ENCODE measurements around the gene KLHL25.
"Not testable (repeated sequence)": the region's sequence is repeated elsewhere in the genome, so short reads cannot be mapped to it uniquely, and the experiment has no call there.

KLHL25 gene

DNA sequence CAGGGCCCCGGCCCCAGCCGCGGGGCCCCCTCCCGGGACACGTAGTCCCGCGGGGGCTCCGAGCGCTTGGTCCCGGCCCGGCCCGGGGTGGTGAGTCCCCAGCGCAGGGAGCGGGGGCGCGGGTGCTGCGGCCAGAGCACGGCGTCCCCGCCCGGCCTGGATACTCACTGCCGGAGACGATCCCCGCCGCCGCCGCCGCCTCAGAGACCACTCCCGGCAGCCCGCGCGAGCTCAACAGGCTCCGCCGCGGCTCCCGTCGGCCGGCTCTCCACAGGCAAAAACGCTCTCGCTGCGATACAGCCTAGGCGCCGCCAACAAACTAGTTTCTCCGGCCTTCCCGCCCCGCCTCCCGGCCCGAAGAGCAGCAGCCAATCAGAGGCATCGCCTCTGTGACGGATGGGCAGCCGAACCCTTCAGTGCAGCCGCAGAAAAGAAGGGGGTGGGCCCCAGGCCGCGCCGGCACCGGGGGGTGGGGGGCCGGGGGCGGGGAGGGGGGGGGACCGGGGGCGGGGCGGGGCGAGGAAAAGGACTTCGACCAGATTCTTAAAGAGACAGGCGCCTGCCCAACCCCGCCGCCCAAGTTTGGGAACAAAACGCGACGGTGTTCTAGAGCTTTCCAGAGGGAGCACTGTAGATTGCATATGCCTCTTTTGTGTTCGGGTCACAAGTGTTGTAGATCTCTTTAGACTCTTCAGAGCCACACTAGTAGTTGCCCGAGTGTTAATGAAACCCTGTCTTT lies at the start of gene KLHL25:
Gene KLHL25 (minus strand): TSS at position 328 of the 739 bp plus-strand sequence. CDS start 25,115 bp downstream, outside the sequence.
- peak; percentile 90 to 91 for DNase-seq

GRCh38 chr15:85840802-85841152 lies 46.1 kb upstream of the KLHL25 start:
- DNase-seq, result no peak

DNA sequence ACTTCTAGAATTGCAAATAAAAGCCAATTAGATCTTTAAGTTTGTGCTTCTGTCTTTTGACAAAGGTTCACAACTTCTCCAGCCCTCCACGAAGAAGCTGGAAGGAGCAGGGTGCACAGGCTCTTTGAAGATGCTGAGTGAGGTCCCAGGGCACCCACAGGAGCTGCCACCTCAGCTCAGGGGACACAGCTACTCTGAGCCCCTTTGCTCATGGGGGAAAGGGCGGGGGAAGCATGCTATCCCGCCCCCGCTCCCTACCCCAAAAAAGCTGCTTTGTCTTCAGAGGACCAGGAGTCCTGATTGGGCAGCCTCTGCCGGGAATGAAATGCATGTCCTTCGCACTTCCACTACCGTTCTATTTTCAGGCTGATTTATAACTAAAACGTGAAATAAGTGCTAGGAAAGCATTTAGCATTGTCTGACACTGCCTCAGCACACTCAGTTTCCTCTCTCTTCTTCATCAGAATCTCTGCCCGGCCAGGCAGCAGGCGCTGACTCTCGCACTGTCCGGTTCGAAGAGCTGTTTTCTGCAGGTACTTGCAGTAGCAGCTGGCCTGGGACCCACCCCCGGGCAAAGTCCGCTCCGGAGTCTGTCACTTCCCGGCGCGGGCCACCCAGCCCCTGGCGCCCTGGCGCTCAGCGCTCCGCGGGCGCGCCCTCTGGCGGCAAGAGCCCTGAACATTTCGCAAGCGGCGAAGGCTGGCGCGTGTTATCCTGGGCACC lies 45.5 kb upstream of the KLHL25 start:
- peak; percentile 84 to 87 for DNase-seq

DNA sequence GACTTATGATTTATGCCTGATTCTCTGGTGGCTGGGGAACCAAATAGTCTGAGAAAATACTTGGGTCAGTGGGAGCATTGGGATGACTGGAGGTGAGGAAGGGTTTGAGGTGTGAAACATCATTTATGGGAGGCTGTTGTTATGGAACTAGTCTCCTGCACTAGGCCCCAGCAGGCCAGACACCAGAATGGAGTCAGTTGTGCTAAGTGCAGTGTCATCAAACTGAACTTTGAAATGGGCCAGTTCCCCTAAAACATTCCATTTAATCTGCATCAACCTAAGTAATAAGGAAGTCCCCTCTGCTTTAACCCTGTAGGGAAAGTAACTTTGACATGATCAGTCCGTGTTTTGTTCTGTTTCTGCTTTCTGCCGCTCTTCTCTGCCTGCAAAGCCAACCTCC lies 44.9 kb upstream of the KLHL25 start:
- no peak for DNase-seq

DNA sequence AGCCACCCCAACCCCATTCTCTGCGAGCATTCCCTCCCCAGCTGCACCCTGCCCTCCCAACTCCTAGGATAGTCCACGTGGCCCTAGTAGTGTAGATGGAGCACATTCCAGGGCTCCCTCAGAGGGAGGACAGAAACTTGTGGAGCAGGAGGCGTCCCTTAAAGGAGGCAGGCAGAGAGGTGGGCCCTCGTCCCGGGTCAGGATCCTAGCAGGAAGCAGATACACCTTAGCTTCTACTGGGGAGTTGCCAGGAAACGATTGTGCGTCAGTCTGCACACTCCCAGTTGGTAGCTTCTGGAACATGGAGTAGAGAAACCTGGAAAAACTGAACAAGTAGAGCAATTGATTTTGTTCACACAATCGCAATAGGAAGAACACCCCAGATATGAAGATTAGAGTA lies 43.9 kb upstream of the KLHL25 start:
- DNase-seq, result no peak

DNA sequence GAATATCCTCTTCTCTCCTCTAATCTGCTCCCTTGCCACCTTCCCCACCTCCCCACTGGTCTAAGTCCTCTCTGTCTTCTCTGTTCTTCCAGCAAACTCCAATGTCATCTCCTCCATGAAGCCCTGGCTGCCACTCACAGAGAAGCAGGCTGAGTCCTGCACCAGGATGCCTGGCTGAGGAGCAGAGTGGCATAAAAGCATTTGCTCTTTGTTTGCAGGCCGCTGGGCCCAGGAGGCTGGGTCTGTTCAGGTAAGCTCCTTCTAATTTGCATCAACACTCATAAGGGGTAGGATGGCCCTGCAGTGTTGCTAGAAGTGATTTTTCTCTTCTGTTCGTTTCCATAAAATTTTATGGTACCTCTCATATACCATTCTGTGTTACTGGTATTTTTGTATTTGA lies 43.2 kb upstream of the KLHL25 start:
- no peak for DNase-seq

DNA sequence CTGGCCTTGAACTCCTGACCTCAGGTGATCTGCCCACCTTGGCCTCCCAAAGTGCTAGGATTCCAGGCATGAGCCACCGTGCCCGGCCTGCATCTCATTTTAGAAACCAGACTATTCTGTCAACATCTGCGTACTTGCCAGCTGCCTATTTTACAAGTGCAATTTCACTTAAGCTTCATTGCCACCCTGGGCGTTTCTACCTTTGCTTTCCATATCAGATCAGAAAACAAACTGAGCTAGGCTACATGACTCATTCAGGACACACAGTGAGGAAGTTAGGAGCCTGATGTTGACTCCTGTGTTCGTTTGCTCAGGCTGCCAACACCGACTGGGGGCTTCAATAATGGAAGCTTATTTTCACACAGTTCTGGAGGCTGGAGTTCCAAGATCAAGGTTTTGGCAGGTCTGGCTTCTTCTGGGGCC lies 42.3 kb upstream of the KLHL25 start:
- no peak for DNase-seq

- no peak for DNase-seq
Observed at GRCh38 chr15:85834651-85835050, 39.9 kb upstream of the KLHL25 start.

GRCh38 chr15:85832394-85832793 lies 37.7 kb upstream of the KLHL25 start:
- no peak for DNase-seq

- DNase-seq, result peak; percentile 42 to 54
Observed at GRCh38 chr15:85831415-85832113, 36.8 kb upstream of the KLHL25 start.

DNA sequence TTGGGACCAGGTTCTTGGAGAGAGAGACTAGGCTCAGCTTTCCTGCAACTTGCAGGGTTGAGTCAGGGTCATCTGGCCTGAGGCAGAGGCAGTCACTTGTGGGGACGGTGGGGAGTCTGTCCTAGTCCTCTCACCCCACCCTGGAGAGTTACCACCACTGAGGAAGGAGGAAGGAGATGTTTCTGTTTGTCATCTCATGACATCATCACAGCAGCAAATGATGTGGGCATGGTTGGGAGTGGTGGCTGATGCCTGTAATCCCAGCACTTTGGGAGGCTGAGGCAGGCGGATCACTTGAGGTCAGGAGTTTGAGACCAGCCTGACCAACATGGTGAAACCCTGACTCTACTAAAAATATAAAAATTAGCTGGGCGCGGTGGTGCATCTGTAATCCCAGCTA lies 35.0 kb upstream of the KLHL25 start:
- not testable (repeated sequence) for DNase-seq

DNA sequence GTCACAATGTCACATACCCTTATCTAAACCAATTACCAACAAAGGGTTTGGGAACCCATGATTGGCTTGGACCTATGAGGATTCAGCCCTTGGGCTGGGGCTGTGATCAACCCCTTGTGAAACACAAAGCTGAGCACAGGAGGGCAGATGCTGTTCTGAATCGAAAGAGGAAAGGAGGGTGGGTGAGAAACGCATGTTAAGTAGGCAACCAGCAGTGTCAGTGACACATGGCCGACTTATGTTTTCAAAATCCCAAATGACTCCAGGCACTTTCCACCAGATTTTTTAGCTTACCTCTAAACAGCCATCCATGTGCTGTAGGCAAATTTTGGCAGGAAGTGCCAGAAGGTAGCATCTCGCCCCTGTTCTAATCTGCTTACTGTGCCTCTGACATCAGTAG lies 34.1 kb upstream of the KLHL25 start:
- DNase-seq, result no peak

- no peak for DNase-seq
Observed at GRCh38 chr15:85828126-85828525, 33.4 kb upstream of the KLHL25 start.

DNA sequence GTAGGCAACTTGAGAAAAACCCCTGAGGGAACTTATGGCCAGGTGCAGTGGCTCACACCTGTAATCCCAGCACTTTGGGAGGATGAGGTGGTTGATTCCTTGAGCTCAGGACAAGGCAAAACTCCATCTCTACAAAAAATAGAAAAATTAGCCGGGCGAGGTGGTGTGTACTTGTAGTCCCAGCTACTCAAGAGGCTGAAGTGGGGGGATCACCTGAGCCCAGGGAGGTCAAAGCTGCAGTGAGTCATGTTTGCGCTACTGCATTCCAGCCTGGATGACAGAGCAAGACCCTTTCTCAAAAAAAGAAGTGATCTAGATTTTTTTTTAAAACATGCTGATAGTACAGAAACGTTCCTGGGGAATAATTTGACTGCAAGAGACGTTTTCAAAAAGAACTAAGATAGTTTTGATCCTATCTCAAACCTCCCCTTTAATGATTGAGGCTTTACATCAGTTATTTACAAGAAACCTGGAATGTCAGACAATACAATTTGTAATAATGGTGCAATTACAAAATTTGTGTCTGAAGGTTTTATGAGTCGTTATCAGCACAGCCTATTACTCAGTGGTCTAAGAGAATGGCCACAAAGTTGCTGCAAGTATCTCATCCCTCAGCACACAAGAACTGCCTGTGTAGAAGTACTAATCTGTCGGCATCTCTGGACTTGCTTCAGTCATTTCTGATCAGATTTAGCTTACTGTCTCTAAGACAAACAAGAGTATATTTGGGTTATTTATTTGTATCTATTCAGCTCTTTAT lies 32.2 kb upstream of the KLHL25 start:
- no peak for DNase-seq

DNA sequence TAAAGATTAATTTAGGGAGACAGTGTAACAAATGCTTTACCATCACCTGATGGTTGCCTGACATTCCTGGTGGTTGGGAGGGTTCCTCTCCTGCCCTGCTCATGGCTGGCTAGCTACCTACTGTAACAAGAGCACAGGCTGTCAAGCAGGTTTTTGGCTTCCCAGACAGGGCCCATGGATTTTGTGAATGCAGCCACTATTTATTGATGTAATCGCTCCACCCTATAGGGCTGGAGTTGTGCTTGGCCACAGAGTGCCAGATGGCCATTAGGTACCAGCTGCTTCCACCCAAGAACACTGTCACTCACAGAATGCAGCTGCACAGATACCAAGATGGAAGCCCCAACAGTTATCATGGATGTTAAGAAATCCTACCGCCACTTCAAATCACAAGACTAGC lies 31.0 kb upstream of the KLHL25 start:
- no peak for DNase-seq

DNA sequence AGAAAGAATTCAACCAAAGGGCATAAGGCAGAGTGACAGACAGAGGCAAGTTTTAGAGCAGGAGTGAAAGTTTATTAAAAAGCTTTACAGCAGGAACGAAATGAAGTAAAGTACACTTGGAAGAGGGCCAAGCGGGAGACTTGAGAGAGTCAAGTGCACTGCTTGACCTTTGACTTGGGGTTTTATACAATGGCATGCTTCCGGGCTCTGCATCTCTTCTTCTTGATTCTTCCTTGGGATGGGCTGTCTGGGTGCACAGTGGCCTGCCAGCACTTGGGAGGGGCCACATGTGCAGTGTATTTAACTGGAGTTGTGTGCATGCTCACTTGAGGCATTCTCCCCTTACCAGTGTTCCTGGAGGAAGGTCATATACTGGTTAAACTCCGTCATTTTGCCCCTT lies 30.4 kb upstream of the KLHL25 start:
- no peak for DNase-seq

DNA sequence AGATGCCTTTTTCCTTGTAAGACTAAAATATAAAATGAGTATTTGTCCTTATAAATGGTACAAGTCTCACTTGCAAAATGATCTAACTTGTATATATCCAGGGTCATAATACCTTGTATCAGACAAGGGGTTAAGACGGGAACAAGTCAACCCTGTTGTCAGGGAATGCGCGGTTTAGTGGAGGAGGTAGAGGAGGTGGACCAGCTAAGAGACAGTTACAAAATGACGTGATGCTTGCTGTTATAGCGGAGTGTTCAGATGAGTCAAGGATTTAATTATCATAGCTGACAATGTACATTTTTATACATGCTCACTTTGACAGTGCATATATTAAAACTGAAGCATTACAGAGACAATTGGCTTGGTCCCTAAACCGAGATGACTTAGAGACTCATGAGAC lies 26.8 kb upstream of the KLHL25 start:
- DNase-seq, result no peak

DNA sequence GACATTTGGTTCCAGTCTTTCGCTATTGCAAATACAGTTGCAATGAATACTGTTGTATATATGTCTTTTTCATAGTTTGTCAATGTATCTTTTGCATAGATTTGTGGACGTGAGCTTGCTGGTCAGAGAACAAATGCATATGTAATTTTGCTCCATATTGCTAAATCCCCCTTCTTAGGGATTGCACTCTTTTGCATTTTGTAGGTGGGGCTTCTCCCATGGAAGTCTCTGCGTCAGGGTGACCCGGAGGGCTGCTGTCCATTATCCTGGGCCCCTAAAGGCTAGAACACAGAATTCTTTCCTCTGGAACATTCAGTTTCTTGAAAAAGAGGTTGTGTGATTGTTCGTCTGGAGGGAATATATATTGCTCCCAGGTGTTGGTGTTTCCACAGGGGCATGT lies 25.2 kb upstream of the KLHL25 start:
- DNase-seq, result no peak

DNA sequence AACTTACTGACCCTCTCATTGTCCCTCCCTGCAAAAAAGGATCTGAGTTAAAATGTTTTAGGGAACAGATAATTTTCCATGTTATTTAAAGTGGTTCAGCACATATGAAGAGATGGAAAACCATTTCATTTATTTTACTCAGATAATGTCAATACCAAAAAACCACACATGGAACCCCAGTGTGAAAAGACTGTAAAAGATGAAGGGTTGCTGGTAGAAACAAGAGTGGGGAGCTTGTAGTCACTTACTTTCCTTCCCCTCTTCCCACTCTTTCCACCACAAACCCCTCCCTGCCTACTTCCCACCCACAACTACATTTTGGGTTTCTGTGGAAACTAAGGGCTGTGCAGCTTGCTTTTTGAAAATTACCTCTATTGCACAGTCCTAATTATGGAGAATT lies 18.5 kb upstream of the KLHL25 start:
- DNase-seq, result no peak

DNA sequence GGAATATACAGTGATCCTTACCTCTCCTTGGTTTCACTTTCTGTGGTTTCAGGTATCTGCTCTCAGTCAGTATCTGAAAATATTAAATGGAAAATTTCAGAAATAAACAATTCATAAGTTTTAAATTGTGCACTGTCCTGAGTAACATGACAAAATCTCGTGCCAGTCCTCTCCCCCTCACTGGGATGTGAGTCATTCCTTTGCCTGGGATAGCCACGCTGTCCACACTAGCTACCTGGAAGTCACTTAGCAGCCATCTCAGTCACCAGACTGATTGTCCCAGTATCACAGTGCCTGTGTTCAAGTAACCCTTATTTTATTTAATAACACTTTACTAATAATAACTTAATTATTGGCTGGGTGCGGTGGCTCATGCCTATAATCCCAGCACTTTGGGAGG lies 15.3 kb upstream of the KLHL25 start:
- DNase-seq, result no peak

DNA sequence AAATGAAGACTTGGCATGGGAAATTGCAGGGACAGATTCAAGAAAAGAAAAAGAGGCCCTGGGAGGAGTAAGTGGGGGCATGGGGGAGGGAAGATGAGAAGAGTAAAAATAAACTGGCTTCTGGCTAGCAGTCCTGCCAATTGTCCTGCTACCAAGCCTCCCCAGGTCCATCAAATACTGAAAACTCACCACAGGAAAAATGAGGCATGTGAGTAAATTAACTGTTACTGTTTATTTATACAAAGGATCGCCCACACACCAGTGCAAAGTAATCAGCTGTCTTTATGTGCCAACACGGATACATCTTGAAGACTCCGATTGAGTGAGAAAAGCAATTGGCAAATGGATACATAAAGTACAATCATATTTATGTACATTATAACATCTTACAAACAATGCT lies 10.7 kb upstream of the KLHL25 start:
- DNase-seq, result no peak

DNA sequence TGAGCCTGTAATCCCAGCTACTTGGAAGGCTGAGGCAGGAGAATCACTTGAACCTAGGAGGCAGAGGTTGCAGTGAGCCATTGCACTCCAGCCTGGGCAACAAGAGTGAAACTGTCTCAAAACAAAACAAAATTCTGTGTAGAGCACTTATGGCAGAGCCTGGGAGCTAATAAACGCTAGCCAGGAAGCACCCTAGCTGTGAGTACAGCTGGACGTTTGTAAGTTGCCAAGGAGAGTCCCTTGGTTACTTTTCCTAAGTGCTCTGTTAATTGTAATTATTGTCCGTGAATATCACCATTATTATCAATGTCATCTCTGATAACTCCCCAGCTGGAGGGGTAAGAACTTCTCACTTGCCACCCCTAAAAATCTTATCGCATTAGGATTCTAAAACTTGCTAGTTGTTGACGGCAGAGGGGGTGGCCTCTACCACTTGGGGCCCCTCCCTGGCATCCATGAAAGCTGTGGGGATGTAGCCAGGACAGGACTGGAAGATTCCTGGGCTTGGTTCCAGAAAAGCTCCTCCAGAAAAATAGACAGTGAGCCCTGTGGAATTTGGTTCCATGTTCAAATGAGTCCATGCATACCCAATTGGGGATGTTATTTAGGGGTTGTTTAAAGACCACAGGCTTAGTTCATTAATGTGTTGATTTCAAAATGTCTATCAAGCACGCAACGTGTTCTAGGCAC lies 9.9 kb upstream of the KLHL25 start:
- DNase-seq, result no peak

DNA sequence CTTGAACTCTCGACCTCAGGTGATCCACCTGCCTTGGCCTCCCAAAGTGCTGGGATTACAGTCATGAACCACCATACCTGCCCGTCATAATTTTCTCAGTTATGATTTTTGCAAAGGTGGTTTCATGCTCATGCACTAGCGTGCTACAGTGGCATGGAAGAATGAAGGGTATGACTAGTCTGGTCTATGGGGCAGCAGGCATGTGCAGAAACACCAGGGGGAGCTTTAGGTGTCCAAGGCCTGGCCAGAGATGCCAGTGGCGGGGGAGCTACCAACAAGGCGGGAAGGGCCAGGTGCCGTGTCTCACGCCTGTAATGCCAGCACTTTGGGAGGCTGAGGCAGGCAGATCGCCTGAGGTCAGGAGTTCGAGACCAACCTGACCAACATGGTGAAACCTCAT lies 7.9 kb upstream of the KLHL25 start:
- DNase-seq, result not testable (repeated sequence)

All from stimulated activated CD4-positive, alpha-beta T cell treated with anti-CD3 and anti-CD28 coated beads, Interleukin-2, amount 100 ng/mL, for 24 hours (primary cell).